ENCODE data around the gene SPATA6.

Gene SPATA6

GRCh38 chr1:48405400-48405799 lies 66.6 kb downstream of the SPATA6 start:
- TF ChIP-seq TSHZ2 (CRISPR knock-in tag; IDR thresholded peaks at IDR 0.05): no peak
- TF ChIP-seq ZNF70 (CRISPR knock-in tag; IDR thresholded peaks at IDR 0.05): no peak
- TF ChIP-seq ZNF8 (CRISPR knock-in tag; IDR thresholded peaks at IDR 0.05): no peak
- TF ChIP-seq OSR1 (CRISPR knock-in tag; IDR thresholded peaks at IDR 0.05): no peak
- TF ChIP-seq ZFP30 (CRISPR knock-in tag; IDR thresholded peaks at IDR 0.05): no peak
- no peak for TF ChIP-seq SNAI2 (CRISPR knock-in tag; IDR thresholded peaks at IDR 0.05)
- TF ChIP-seq ESRRG (CRISPR knock-in tag; IDR thresholded peaks at IDR 0.05): no peak
- TF ChIP-seq TOX (CRISPR knock-in tag; IDR thresholded peaks at IDR 0.05; ENCODE audit: borderline replicate concordance): no peak
- no peak for TF ChIP-seq ZNF565 (CRISPR knock-in tag; conservative IDR thresholded peaks at IDR 0.05; ENCODE audit: low read depth)
- TF ChIP-seq BACH2 (CRISPR knock-in tag; IDR thresholded peaks at IDR 0.05; ENCODE audit: borderline replicate concordance): no peak
- no peak for TF ChIP-seq ISL1 (CRISPR knock-in tag; IDR thresholded peaks at IDR 0.05)
- no peak for TF ChIP-seq CSDC2 (CRISPR knock-in tag; IDR thresholded peaks at IDR 0.05)
- no peak for TF ChIP-seq PATZ1 (CRISPR knock-in tag; IDR thresholded peaks at IDR 0.05; ENCODE audit: borderline replicate concordance)
- TF ChIP-seq ARNTL (CRISPR knock-in tag; IDR thresholded peaks at IDR 0.05; ENCODE audit: borderline replicate concordance, low read depth): no peak
- no peak for TF ChIP-seq ZC3H10 (CRISPR knock-in tag; IDR thresholded peaks at IDR 0.05)
- no peak for TF ChIP-seq GLIS3 (CRISPR knock-in tag; IDR thresholded peaks at IDR 0.05)
- ATAC-seq: no peak

GRCh38 chr1:48402599-48402998 lies 69.4 kb downstream of the SPATA6 start:
- ATAC-seq: no peak
- no peak for TF ChIP-seq ZNF70 (CRISPR knock-in tag; IDR thresholded peaks at IDR 0.05)

GRCh38 chr1:48396208-48396607 lies 75.8 kb downstream of the SPATA6 start:
- TF ChIP-seq TSHZ2 (CRISPR knock-in tag; IDR thresholded peaks at IDR 0.05) (no peak), POU6F1 (CRISPR knock-in tag; IDR thresholded peaks at IDR 0.05; ENCODE audit: borderline replicate concordance, low read depth) (no peak), ZC3H10 (CRISPR knock-in tag; IDR thresholded peaks at IDR 0.05) (no peak), RARB (CRISPR knock-in tag; IDR thresholded peaks at IDR 0.05) (no peak), CSRNP3 (CRISPR knock-in tag; IDR thresholded peaks at IDR 0.05) (no peak), ZNF70 (CRISPR knock-in tag; IDR thresholded peaks at IDR 0.05) (no peak), GLIS3 (CRISPR knock-in tag; IDR thresholded peaks at IDR 0.05) (no peak), TCF4 (CRISPR knock-in tag; IDR thresholded peaks at IDR 0.05; ENCODE audit: borderline replicate concordance) (no peak), SNAI2 (CRISPR knock-in tag; IDR thresholded peaks at IDR 0.05) (no peak), ESRRG (CRISPR knock-in tag; IDR thresholded peaks at IDR 0.05) (no peak), PATZ1 (CRISPR knock-in tag; IDR thresholded peaks at IDR 0.05; ENCODE audit: borderline replicate concordance) (no peak), ZFP30 (CRISPR knock-in tag; IDR thresholded peaks at IDR 0.05) (no peak), CREB5 (CRISPR knock-in tag; IDR thresholded peaks at IDR 0.05; ENCODE audit: low read depth) (no peak), TOX (CRISPR knock-in tag; IDR thresholded peaks at IDR 0.05; ENCODE audit: borderline replicate concordance) (no peak), ARNTL (CRISPR knock-in tag; IDR thresholded peaks at IDR 0.05; ENCODE audit: borderline replicate concordance, low read depth) (no peak), CSDC2 (CRISPR knock-in tag; IDR thresholded peaks at IDR 0.05) (no peak), ZNF565 (CRISPR knock-in tag; conservative IDR thresholded peaks at IDR 0.05; ENCODE audit: low read depth) (no peak), OSR1 (CRISPR knock-in tag; IDR thresholded peaks at IDR 0.05) (no peak)
- no peak for ATAC-seq

Measured in SK-N-SH treated with all-trans-retinoic acid at 6 μM for 48 hours (cell line).